Activated CD8-positive, alpha-beta memory T cell treated with anti-CD3 and anti-CD28 coated beads for 24 hours (primary cell): ENCODE measurements around the gene KLF11.
"Not testable (repeated sequence)": the region's sequence is repeated elsewhere in the genome, so short reads cannot be mapped to it uniquely, and the experiment has no call there.

Experiments
- DNase-seq: peaks from one replicate; pipeline ENCODE4 v3.0.0-alpha.2; 2020

The KLF11 gene

GRCh38 chr2:10009811-10010781 is 33.3 kb upstream of the KLF11 start:
- no peak for DNase-seq

GRCh38 chr2:10010861-10011605 is 32.3 kb upstream of the KLF11 start:
- not testable (repeated sequence) for DNase-seq

GRCh38 chr2:10011606-10012325 is 31.6 kb upstream of the KLF11 start:
- not testable (repeated sequence) for DNase-seq

- not testable (repeated sequence) for DNase-seq
These were observed 30.9 kb upstream of the KLF11 start for GRCh38 chr2:10012366-10012962.

- no peak for DNase-seq
These were observed 30.3 kb upstream of the KLF11 start for GRCh38 chr2:10012963-10013461.

- not testable (repeated sequence) for DNase-seq
These were observed 29.5 kb upstream of the KLF11 start for GRCh38 chr2:10013651-10014417.

- no peak for DNase-seq
These were observed 28.7 kb upstream of the KLF11 start for GRCh38 chr2:10014418-10015190.

- not testable (repeated sequence) for DNase-seq
These were observed 27.9 kb upstream of the KLF11 start for GRCh38 chr2:10015376-10015989.

- DNase-seq: no peak
These were observed 27.1 kb upstream of the KLF11 start for GRCh38 chr2:10016001-10016801.

GRCh38 chr2:10016802-10017258 is 26.5 kb upstream of the KLF11 start:
- DNase-seq: no peak

GRCh38 chr2:10017313-10017941 is 25.9 kb upstream of the KLF11 start:
- DNase-seq: no peak

GRCh38 chr2:10019174-10019573 is 24.2 kb upstream of the KLF11 start:
- DNase-seq: no peak

- DNase-seq: no peak
These were observed 23.5 kb upstream of the KLF11 start for GRCh38 chr2:10019602-10020400.

GRCh38 chr2:10022041-10022421 is 21.3 kb upstream of the KLF11 start:
- no peak for DNase-seq

GRCh38 chr2:10022445-10022844 is 20.9 kb upstream of the KLF11 start:
- DNase-seq: no peak

- DNase-seq: no peak
These were observed 20.2 kb upstream of the KLF11 start for GRCh38 chr2:10022966-10023662.

GRCh38 chr2:10026940-10027569 is 16.3 kb upstream of the KLF11 start:
- DNase-seq: no peak
